Thyroid gland (tissue), 4 donors: Measurements from ENCODE around the gene KRT5.

Experiments
- POLR2A ChIP-seq, 2 donors: fragments of 450-650 bp; IDR thresholded peaks; one replicate each; pipeline ENCODE4 v1.6.1; 2017; ENCODE audit warnings: antibody characterized with exemption in 2 of 2, mild to moderate bottlenecking in 2 of 2, moderate library complexity in 1 of 2
- TF ChIP-seq, protein P1 (sequence below), 6 experiments: fragments of 200-600 bp in 3 of 6; fragments of 450-650 bp in 3 of 6; sonication (generic) in 3 of 6; IDR thresholded peaks; one replicate each; pipeline ENCODE4 v1.5.1; 2016 to 2019; ENCODE audit warnings: antibody characterized with exemption in 6 of 6, mild to moderate bottlenecking in 2 of 6, inconsistent platforms in 1 of 6, moderate library complexity in 1 of 6

- TF ChIP-seq, protein P1, sequence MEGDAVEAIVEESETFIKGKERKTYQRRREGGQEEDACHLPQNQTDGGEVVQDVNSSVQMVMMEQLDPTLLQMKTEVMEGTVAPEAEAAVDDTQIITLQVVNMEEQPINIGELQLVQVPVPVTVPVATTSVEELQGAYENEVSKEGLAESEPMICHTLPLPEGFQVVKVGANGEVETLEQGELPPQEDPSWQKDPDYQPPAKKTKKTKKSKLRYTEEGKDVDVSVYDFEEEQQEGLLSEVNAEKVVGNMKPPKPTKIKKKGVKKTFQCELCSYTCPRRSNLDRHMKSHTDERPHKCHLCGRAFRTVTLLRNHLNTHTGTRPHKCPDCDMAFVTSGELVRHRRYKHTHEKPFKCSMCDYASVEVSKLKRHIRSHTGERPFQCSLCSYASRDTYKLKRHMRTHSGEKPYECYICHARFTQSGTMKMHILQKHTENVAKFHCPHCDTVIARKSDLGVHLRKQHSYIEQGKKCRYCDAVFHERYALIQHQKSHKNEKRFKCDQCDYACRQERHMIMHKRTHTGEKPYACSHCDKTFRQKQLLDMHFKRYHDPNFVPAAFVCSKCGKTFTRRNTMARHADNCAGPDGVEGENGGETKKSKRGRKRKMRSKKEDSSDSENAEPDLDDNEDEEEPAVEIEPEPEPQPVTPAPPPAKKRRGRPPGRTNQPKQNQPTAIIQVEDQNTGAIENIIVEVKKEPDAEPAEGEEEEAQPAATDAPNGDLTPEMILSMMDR (IDR thresholded peaks at IDR 0.05) = no peak
- TF ChIP-seq POLR2A (IDR thresholded peaks at IDR 0.05) = no peak
Measured at GRCh38 chr12:52502877-52503276, 17.3 kb downstream of the KRT5 start.
